ENCODE data around the gene LAD1.

LAD1 gene

GRCh38 chr1:201364808-201365105 lies 34.4 kb downstream of the LAD1 start:
- Histone ChIP-seq H3K9me3 (ENCODE audit: control insufficient read depth, insufficient read depth, low read length) (no peaks in the 10 kb centered on the region), H3K27me3 (ENCODE audit: control insufficient read depth, insufficient read depth, low read length) (no peaks in the 10 kb centered on the region), H3K36me3 (ENCODE audit: control insufficient read depth, insufficient read depth, low read length) (no peaks in the 10 kb centered on the region), H3K27ac (ENCODE audit: low read depth, low read length) (no peak overlapping the region), H3K4me3 (ENCODE audit: low read depth, low read length) (no peak overlapping the region), H3K4me1 (ENCODE audit: control insufficient read depth, insufficient read depth, low read length) (peaks cover 6% of the 10 kb centered on the region), H3K9ac (ENCODE audit: low read depth, low read length) (no peak overlapping the region)

GRCh38 chr1:201363467-201363866 lies 35.7 kb downstream of the LAD1 start:
- H3K9me3 ChIP-seq (ENCODE audit: control insufficient read depth, insufficient read depth, low read length): no peaks in the 10 kb centered on the region
- peaks cover 6% of the 10 kb centered on the region for H3K4me1 ChIP-seq (ENCODE audit: control insufficient read depth, insufficient read depth, low read length)
- no peaks in the 10 kb centered on the region for H3K27me3 ChIP-seq (ENCODE audit: control insufficient read depth, insufficient read depth, low read length)
- H3K36me3 ChIP-seq (ENCODE audit: control insufficient read depth, insufficient read depth, low read length): no peaks in the 10 kb centered on the region
- H3K9ac ChIP-seq (ENCODE audit: low read depth, low read length): no peak overlapping the region
- no peak overlapping the region for H3K27ac ChIP-seq (ENCODE audit: low read depth, low read length)
- H3K4me3 ChIP-seq (ENCODE audit: low read depth, low read length): no peak overlapping the region

- H3K9ac ChIP-seq (ENCODE audit: low read depth, low read length): no peak overlapping the region
- no peaks in the 10 kb centered on the region for H3K36me3 ChIP-seq (ENCODE audit: control insufficient read depth, insufficient read depth, low read length)
- H3K27ac ChIP-seq (ENCODE audit: low read depth, low read length): no peak overlapping the region
- H3K4me1 ChIP-seq (ENCODE audit: control insufficient read depth, insufficient read depth, low read length): peaks cover 6% of the 10 kb centered on the region
- H3K4me3 ChIP-seq (ENCODE audit: low read depth, low read length): no peak overlapping the region
- no peaks in the 10 kb centered on the region for H3K27me3 ChIP-seq (ENCODE audit: control insufficient read depth, insufficient read depth, low read length)
- no peaks in the 10 kb centered on the region for H3K9me3 ChIP-seq (ENCODE audit: control insufficient read depth, insufficient read depth, low read length)
Measured at GRCh38 chr1:201362906-201363305, 36.2 kb downstream of the LAD1 start.

- H3K27ac ChIP-seq (ENCODE audit: low read depth, low read length): no peak overlapping the region
- H3K4me3 ChIP-seq (ENCODE audit: low read depth, low read length): no peak overlapping the region
- peaks cover 6% of the 10 kb centered on the region for H3K4me1 ChIP-seq (ENCODE audit: control insufficient read depth, insufficient read depth, low read length)
- no peaks in the 10 kb centered on the region for H3K27me3 ChIP-seq (ENCODE audit: control insufficient read depth, insufficient read depth, low read length)
- H3K9ac ChIP-seq (ENCODE audit: low read depth, low read length): no peak overlapping the region
- H3K9me3 ChIP-seq (ENCODE audit: control insufficient read depth, insufficient read depth, low read length): no peaks in the 10 kb centered on the region
- H3K36me3 ChIP-seq (ENCODE audit: control insufficient read depth, insufficient read depth, low read length): no peaks in the 10 kb centered on the region
Measured at GRCh38 chr1:201361652-201362504, 37.2 kb downstream of the LAD1 start.

GRCh38 chr1:201360901-201361651 lies 38.0 kb downstream of the LAD1 start:
- peaks cover 6% of the 10 kb centered on the region for H3K4me1 ChIP-seq (ENCODE audit: control insufficient read depth, insufficient read depth, low read length)
- H3K9me3 ChIP-seq (ENCODE audit: control insufficient read depth, insufficient read depth, low read length): no peaks in the 10 kb centered on the region
- H3K27ac ChIP-seq (ENCODE audit: low read depth, low read length): no peak overlapping the region
- no peaks in the 10 kb centered on the region for H3K27me3 ChIP-seq (ENCODE audit: control insufficient read depth, insufficient read depth, low read length)
- no peaks in the 10 kb centered on the region for H3K36me3 ChIP-seq (ENCODE audit: control insufficient read depth, insufficient read depth, low read length)
- H3K9ac ChIP-seq (ENCODE audit: low read depth, low read length): no peak overlapping the region
- H3K4me3 ChIP-seq (ENCODE audit: low read depth, low read length): no peak overlapping the region

GRCh38 chr1:201360486-201360885 lies 38.6 kb downstream of the LAD1 start:
- no peak overlapping the region for H3K9ac ChIP-seq (ENCODE audit: low read depth, low read length)
- H3K4me3 ChIP-seq (ENCODE audit: low read depth, low read length): no peak overlapping the region
- no peaks in the 10 kb centered on the region for H3K27me3 ChIP-seq (ENCODE audit: control insufficient read depth, insufficient read depth, low read length)
- H3K9me3 ChIP-seq (ENCODE audit: control insufficient read depth, insufficient read depth, low read length): no peaks in the 10 kb centered on the region
- H3K4me1 ChIP-seq (ENCODE audit: control insufficient read depth, insufficient read depth, low read length): peaks cover 6% of the 10 kb centered on the region
- H3K36me3 ChIP-seq (ENCODE audit: control insufficient read depth, insufficient read depth, low read length): no peaks in the 10 kb centered on the region
- H3K27ac ChIP-seq (ENCODE audit: low read depth, low read length): no peak overlapping the region

- Histone ChIP-seq H3K9me3 (ENCODE audit: control insufficient read depth, insufficient read depth, low read length) (no peaks in the 10 kb centered on the region), H3K27ac (ENCODE audit: low read depth, low read length) (no peak overlapping the region), H3K9ac (ENCODE audit: low read depth, low read length) (no peak overlapping the region), H3K4me3 (ENCODE audit: low read depth, low read length) (no peak overlapping the region), H3K4me1 (ENCODE audit: control insufficient read depth, insufficient read depth, low read length) (peaks cover 6% of the 10 kb centered on the region), H3K27me3 (ENCODE audit: control insufficient read depth, insufficient read depth, low read length) (no peaks in the 10 kb centered on the region), H3K36me3 (ENCODE audit: control insufficient read depth, insufficient read depth, low read length) (no peaks in the 10 kb centered on the region)
Measured at GRCh38 chr1:201359873-201360210, 39.3 kb downstream of the LAD1 start.

- Histone ChIP-seq H3K9ac (ENCODE audit: low read depth, low read length) (no peak overlapping the region), H3K36me3 (ENCODE audit: control insufficient read depth, insufficient read depth, low read length) (no peaks in the 10 kb centered on the region), H3K4me3 (ENCODE audit: low read depth, low read length) (no peak overlapping the region), H3K9me3 (ENCODE audit: control insufficient read depth, insufficient read depth, low read length) (no peaks in the 10 kb centered on the region), H3K27me3 (ENCODE audit: control insufficient read depth, insufficient read depth, low read length) (no peaks in the 10 kb centered on the region), H3K4me1 (ENCODE audit: control insufficient read depth, insufficient read depth, low read length) (peaks cover 6% of the 10 kb centered on the region), H3K27ac (ENCODE audit: low read depth, low read length) (no peak overlapping the region)
Measured at GRCh38 chr1:201359031-201359872, 39.9 kb downstream of the LAD1 start.

GRCh38 chr1:201358596-201358995 lies 40.5 kb downstream of the LAD1 start:
- H3K36me3 ChIP-seq (ENCODE audit: control insufficient read depth, insufficient read depth, low read length): no peaks in the 10 kb centered on the region
- no peaks in the 10 kb centered on the region for H3K27me3 ChIP-seq (ENCODE audit: control insufficient read depth, insufficient read depth, low read length)
- H3K4me3 ChIP-seq (ENCODE audit: low read depth, low read length): no peak overlapping the region
- H3K9ac ChIP-seq (ENCODE audit: low read depth, low read length): no peak overlapping the region
- H3K9me3 ChIP-seq (ENCODE audit: control insufficient read depth, insufficient read depth, low read length): no peaks in the 10 kb centered on the region
- H3K4me1 ChIP-seq (ENCODE audit: control insufficient read depth, insufficient read depth, low read length): peaks cover 6% of the 10 kb centered on the region
- H3K27ac ChIP-seq (ENCODE audit: low read depth, low read length): no peak overlapping the region

GRCh38 chr1:201357636-201358348 lies 41.3 kb downstream of the LAD1 start:
- no peak overlapping the region for H3K9ac ChIP-seq (ENCODE audit: low read depth, low read length)
- H3K27ac ChIP-seq (ENCODE audit: low read depth, low read length): no peak overlapping the region
- H3K27me3 ChIP-seq (ENCODE audit: control insufficient read depth, insufficient read depth, low read length): no peaks in the 10 kb centered on the region
- H3K4me3 ChIP-seq (ENCODE audit: low read depth, low read length): no peak overlapping the region
- H3K36me3 ChIP-seq (ENCODE audit: control insufficient read depth, insufficient read depth, low read length): no peaks in the 10 kb centered on the region
- peaks cover 6% of the 10 kb centered on the region for H3K4me1 ChIP-seq (ENCODE audit: control insufficient read depth, insufficient read depth, low read length)
- no peaks in the 10 kb centered on the region for H3K9me3 ChIP-seq (ENCODE audit: control insufficient read depth, insufficient read depth, low read length)
